ENCODE measurements around the gene NUDCD2.
A peak's percentile ranks its signal among the peaks of the same experiment; 100 is the strongest.
"Not testable (repeated sequence)": the region's sequence is repeated elsewhere in the genome, so short reads cannot be mapped to it uniquely, and the experiment has no call there.

Gene NUDCD2

DNA sequence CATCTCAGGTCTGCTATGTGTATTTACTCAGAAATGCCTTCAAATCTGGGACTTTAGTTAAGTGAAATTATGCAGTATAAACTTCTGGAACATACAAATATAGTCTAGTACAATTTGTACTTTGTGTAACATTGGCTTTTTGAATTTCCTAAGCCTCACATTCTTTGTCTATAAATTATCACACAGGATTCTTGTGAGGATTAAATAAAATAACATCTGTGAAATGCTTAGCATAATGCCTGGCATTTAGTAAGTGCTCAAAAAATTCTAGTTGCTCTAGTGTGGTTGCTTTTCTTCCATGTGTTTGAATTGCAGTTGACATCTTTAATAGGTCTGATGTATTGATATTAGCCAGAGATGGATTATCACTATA lies 3.1 kb upstream of the NUDCD2 start:
- DNase-seq, result no peak

DNA sequence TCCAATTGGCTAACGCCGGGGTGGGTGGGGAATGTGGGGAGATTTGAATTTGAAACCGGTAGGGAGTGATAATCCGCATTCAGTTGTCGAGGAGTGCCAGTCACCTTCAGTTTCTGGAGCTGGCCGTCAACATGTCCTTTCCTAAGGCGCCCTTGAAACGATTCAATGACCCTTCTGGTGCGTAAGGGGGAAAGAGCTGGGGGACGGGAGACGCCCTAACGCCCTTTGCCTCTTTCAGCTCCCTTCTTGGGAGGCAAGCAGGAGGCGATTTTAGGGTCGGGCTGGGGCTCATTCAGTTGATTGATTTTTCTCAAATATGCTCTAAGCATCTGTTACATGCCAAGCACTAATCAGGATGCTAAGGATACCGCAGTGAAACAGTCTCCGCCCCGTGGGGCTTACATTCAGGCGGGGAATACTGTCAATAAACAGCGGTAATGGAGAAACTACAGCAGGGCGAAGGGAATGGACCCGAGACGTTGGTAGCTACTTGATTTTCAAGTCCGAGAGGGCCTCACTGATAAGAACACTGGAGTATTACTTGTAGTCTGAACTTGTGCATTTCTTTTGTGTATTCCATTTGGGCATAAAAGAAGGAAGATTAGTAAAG lies 765 bp upstream of the NUDCD2 start, which contains the start of gene HMMR:
TSS of gene HMMR (plus strand) at position 71 of the 610 bp plus-strand sequence. CDS start at position 132, 61 bp downstream.
- no peak for DNase-seq

DNA sequence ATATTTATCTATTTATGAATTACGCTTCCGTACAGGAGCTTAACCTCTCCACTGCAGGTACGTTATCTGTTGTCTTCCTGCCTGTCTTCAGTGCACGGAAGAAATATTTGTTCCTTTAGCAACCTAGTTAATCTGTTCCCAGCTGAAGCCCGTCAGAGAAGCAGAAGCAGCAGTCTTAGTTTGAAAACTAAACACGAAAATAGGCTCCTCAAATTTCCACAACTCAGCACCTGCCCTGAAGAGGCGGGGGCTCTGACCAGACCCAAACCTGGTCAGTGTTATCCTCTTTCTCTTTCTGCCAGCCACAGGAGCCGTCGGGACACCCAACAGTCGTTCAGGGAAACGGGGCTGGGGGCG lies 462 bp downstream of the NUDCD2 start:
- no peak for DNase-seq

DNA sequence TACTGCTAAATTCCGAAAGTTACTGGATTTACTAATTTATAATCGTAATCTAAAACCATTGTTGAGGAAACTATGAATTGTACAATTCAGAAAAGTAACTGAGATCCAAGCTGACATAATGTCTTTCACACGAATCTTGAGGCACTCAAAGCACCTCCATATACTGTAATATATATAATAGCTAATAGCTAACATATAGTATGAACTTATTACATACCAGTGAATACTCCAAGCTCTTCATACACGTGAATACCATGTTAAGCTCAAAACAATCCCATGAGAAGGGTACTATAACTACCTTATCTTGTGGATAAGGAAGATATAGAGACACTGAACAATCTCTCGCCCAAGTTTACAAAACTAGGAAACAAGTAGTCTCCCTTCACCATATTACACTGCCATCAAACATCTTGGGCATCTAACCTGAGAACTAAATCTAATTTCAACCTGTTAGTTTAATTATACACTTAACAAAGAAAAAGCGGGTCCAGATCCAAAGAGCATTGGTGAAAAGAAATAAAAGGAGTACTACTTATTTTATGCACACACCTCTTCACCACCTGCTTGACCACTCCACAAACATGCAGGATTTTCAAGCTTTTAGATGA lies 1.0 kb downstream of the NUDCD2 start:
- no peak for DNase-seq

DNA sequence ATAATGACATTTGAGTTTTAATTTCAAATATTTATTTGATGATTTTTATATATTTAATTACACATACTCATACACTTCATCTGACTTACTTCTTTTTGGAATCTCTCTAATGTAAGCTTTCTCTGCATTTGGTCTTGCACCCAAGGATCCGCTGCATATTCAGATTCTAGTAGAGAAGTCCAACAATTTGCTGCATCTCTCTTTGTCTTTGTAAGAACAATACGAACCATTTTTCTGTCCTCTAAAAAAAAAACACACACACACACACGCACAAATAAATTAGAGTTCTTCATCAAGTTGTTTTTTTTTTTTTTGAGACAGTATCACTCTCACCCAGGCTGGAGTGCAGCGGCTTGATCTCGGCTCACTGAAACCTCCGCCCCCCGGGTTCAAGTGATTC lies 3.1 kb downstream of the NUDCD2 start:
- no peak for DNase-seq

DNA sequence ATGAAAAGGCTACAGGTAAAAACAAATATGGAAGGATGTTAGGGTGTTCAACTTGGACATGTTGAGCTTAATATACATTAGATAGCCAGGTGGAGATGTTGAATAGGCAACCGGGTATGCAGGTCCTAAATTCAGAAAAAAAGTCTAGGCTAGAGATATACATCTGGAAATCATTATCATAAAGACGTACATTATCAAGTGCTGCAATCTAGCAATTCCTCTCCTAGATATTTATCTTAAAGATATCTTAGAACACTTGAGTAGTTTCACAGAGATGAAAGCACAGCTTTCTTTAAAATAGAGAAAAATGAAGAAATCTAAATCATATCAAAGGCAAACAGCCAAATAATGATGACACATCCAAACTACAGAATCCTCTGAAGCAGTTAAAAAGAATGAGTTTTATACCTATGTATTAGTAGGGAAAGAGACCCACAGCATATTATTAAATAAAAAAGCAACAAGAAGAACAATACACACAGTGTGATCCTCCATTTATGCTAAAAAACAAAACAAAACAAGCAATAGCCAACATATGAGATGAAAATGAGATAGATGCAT lies 3.8 kb downstream of the NUDCD2 start:
- no peak for DNase-seq

DNA sequence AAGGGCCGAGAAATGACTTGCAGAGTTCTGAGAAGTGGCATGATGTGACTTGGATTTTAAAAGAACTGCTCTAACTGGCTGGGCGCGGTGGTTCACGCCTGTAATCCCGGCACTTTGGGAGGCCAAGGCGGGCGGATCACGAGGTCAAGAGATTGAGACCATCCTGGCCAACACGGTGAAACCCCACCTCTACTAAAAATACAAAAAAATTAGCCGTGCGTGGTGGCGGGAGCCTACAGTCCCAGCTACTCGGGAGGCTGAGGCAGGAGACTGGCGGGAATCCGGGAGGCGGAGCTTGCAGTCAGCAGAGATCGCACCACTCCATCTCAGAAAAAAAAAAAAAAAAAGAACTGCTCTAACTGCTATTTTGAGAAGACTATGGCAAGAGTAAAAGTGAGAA lies 4.5 kb downstream of the NUDCD2 start:
- DNase-seq, result not testable (repeated sequence)

DNA sequence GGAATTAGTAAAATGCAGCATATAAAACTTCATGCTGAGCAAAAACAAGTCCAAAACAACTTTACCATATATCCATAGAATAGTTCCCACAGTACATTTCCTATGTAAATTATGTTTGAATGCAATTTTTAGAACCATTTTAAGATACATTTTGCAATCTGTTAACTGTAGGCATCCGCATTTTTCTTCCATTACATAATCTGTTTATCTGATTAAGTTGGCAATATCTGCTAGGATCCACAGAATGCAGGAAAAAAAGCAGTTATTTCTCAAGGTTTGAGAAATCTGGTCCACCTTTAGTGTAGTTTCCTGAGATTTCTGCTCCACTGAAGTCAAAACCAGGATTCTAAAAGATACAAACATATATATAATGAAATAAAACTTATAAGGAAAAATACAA lies 6.2 kb downstream of the NUDCD2 start:
- DNase-seq, result no peak

DNA sequence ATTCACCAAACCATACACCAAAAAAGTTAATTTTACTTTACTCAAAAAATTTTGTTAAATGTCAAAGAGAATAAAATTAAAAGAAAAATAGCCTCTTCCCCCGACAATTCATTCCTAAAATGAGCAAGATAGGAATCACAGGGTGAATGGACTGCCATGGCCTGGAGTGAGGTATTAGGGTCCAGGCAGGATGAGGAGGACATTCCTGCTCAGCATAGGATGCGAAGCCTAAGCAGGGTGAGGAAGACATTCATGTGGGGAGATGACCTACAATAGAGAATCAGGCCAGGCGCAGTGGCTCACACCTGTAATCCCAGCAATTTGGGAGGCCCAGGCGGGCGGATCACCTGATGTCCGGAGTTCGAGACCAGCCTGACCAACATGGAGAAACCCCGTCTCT lies 8.4 kb downstream of the NUDCD2 start:
- no peak for DNase-seq

DNA sequence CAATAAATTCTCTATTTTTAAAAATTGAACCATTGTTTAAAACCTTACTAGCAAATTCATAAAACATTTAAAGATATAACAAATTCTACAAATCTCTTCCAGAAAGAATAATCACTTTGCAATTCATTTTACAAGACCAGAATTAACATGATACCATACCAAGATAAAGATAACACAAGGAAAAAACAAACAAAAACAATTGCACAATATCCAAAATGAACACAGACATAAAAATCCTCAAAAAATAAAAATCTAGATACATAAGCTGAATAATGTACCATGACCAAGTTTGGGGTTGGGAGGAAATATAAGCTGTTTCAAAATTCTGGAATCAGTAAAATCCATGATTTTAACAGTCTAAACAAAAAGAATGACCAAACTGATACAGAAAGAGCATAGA lies 11.4 kb downstream of the NUDCD2 start:
- no peak for DNase-seq

DNA sequence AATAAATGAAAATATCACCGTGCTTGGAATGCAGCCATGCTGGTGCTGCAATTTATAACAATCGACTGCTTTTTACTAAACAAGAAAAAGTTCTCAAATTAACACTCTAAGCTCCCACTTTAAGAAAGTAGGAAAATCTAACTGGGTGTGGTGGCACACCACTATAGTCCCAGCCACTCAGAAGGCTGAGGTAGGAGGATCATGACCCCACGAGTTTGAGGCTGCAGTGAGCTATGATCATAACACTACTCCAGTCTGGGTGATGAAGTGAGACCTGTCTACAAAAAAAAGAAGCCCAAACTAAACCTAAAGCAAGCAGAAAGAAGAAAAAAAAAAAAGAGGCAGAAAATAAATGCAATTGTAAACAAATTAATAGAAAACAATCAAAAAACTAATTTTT lies 12.0 kb downstream of the NUDCD2 start:
- DNase-seq, result no peak

DNA sequence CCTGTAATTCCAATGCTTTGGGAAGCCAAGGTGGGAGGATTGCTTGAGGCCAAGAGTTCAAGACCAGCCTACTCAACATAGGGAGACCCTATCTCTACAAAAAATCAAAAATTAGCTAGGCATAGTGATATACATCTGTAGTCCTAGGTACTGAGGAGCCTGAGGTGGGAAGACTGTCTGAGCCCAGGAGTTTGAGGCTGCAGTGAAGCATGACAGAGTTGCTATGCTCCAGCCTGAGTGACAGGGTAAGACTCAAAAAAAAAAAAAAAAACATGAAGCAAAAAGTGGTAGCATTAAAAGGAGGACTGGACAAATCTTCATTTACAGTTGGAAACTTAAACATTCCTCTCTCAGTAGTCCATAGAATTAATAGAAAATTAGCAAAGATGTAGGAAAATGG lies 12.7 kb downstream of the NUDCD2 start:
- no peak for DNase-seq

DNA sequence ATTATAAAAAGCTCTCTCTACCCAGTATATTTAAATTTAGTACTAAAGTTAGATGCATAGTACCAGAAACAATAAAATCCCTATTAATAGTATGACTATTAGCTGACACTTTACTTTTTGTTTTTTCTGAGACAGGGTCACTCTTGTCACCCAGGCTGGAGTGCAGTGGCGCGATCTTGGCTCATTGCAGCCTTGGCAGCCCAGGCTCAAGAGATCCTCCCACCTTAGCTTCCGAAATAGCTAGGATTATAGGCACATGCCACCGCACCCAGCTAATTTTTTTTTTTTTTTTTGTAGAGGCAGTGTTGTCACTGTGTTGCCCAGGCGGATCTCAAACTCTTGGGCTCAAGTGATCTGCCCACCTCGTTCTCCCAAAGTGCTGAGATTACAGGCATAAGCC lies 14.6 kb downstream of the NUDCD2 start:
- no peak for DNase-seq

DNA sequence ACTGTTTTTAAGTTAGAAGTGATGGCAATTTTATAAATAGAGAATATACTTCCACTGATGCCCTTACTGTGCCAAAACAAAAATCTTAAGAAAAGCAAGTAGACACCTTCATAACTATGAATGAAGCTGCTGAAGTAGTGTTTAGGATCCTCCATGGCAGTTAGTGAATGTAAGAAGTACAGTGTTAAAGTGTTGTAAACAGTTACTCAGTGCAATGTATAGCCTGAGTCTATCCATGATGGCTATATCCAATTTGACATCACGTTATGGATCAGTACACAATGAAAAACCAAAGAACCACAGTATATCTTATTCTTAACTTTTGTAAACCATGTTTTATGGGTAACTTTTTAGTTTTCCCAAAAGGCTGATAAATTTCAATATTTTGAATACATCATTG lies 15.4 kb downstream of the NUDCD2 start:
- no peak for DNase-seq

DNA sequence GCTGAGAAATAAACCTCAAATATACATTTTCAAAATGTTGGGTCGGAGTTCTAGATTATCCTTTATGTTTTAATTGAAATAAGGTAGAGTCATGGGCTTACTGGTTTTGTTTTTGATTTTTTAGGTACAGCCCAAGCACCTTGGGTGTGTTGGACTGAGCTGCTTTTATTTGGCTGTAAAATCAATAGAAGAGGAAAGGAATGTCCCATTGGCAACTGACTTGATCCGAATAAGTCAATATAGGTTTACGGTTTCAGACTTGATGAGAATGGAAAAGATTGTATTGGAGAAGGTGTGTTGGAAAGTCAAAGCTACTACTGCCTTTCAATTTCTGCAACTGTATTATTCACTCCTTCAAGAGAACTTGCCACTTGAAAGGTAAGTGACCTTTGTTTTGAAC lies 18.9 kb downstream of the NUDCD2 start:
- DNase-seq, result no peak

DNA sequence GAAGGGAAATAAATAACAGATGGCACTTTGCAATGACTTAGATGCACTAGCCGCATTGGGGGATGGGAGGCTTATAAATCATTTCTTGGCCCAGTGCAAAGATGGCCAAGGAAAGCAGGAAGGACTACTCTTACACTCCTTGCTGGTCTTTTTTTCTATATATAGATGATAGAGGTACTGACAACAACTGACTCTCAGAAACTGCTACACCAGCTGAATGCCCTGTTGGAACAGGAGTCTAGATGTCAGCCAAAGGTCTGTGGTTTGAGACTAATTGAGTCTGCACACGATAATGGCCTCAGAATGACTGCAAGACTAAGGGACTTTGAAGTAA lies 20.8 kb downstream of the NUDCD2 start:
- no peak for DNase-seq

DNA sequence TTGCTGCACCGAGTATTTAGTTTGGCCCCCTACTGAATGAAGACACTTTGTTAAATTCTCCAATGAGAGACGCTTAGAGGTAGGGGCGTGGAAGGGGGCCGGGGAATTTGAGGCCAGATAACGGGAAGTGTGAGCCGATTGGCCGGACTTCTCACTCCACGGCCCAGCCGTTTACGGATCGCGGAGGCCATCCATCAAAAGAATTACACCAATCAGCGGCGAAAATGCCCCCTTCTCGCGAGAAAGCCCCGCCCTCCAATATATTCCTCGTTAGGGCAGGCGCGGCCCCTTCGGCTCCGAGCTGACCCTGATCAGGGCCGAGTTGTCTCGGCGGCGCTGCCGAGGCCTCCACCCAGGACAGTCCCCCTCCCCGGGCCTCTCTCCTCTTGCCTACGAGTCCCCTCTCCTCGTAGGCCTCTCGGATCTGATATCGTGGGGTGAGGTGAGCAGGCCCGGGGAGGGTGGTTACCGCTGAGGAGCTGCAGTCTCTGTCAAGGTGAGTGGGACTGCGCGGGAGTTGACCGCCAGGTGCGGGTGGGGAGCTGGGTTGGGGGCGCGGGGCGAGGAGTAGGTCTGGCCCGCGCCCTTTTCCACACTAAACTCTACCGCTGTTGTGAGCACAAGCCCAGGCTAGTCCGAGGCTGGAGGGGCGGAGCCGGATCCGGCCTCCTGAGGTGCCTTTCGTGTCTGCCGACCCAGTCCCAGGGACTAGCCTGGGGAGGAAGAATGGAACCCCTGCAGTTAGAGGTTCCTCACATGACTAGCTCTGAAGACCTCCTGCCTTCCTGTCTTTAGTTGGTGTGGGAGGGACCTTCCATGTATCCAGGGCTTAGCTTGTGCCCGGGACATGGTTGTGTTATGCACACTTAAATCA lies 22.4 kb downstream of the NUDCD2 start, which contains the start of gene CCNG1:
TSS of gene CCNG1 (plus strand) at position 287 of the 874 bp plus-strand sequence. CDS start 1,662 bp downstream, outside the sequence.
- DNase-seq, result peak; percentile 89

DNA sequence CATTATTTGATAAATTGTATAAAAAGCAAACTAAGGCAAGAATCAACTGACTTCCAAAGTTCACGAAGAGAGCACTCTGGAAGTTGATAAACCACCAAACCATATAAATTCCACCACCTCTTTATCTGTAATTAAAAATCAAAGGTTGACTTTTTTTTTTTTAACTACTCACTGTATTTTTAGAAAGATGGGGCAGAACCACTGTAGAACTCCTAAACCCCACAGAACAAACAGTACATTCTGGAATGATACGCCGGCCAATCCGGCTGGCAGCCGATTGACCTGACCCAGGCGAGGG lies 22.9 kb downstream of the NUDCD2 start:
- no peak for DNase-seq

DNA sequence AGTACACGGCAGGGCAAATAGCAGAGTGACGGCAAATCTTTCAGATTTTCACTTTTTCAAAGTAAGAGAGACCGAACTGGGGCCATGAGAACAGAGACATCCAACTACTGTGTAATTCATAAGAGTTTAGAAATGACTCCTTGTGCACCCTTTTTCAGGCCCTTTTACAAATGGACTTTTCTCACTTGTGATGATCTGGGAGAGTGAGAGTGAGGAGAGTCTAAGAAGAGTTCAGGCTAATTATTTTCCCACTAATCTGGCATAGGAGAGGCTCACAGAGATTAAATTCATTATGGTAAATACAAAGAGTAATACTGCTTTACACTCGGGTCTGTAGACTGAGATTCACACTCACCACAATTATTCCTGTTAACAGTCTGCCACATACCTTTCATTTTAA lies 23.4 kb downstream of the NUDCD2 start:
- DNase-seq, result no peak

DNA sequence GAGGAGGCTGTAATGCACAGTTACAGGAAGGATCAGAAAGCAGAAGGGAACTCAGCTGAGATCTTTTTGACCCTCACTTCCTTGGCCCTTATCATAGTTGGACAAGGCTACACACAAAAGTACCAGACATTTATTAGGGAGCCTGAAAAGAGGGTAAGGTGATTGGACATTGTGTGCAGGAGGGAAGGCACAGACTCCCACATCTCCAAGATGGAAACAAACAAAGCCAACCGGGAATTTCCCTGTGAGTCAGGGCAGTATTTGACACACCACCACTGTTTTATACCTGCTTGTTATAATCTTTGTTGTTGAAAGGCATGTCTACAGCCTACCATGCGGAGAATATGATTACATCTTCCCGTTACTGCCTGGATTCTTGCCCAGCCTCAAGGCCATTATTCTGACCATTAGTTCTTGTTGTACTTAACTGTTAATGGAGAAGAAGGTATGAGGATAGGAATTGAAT lies 25.5 kb downstream of the NUDCD2 start:
- no peak for DNase-seq

DNA sequence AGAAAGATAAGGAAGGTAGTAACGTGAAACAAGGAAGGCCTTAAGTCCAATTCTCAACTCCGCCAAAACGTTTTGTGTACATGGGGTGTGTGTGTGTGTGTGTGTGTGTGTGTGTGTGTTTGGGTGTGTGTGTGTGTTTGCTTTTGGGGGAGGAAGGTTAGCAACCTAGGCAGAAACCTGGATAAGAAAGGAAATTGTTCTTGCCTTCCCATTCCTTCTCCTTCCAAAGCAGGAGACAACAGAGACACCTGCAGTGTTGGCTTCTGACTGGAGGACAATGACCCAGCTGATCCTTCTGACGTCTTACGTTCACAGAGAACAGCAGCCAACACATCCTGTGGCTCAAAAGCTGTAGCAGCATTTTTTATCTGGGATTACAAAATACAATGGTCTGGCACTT lies 26.6 kb downstream of the NUDCD2 start:
- DNase-seq, result no peak

DNA sequence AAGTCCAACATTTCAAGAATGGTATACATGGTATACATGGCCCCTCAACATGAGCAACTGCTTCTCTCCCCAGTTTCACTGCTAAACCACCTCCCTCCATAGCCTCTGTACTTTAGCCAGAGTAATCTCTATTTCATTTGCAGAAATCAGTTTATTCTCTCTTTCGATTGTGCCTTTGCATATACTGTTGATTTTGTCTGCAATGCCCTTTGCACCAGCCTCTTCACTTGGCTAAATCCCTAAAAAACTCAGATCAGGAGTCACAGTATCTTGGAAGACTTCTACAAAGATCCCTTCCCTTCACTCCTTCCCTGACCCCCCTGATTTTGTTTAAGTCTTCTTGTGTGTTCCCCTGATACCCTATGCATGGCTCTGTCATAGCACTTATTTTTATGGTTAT lies 27.4 kb downstream of the NUDCD2 start:
- DNase-seq, result no peak

DNA sequence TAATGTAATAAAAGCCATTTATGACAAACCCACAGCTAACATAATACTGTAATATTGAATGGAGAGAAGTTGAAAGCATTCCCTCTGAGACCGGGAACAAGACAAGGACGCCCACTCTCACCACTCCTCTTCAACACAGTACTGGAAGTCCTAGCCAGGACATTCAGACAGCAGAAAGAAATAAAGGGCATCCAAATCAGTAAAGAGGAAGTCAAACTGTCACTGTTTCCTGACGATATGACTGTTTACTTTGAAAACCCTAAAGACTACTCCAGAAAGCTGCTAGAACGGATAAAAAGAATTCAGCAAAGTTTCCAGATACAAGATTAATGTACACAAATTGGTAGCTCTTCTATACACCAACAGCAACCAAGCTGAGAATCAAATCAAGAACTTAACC lies 33.8 kb downstream of the NUDCD2 start:
- not testable (repeated sequence) for DNase-seq

DNA sequence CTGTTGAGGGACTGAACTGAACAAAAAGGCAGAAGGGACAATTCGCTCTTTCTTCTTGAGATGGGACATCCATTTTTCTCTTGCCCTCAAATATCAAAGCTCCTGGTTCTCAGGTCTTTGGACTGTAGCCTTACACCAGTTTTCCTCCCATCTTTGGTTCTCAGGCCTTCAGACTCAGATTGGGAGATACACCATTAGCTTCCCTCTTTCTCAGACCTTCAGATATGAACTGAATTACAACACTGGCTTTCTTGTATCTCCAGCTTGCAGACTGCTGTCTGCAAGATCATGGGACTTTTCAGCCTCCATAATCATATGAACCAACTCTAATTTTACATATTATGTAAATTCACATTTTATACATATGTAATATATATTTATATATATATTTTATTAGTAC lies 35.1 kb downstream of the NUDCD2 start:
- DNase-seq, result no peak

All from stimulated activated CD8-positive, alpha-beta memory T cell treated with anti-CD3 and anti-CD28 coated beads, Interleukin-4, amount 100 ng/mL, for 48 hours (primary cell).